H1 (cell line): ENCODE data around the gene SATB2. TPM values are rescaled to one million over a fixed set of nuclear protein-coding genes. Genes with fewer than 3 reads are reported as not detected.

Experiments
- EGR1 ChIP-seq: IDR thresholded peaks from 2 replicates; pipeline ENCODE4 v1.6.1; 2011; ENCODE audit warnings: low read depth, low read length, borderline replicate concordance
- HDAC2 ChIP-seq, 2 experiments: fragments of 300-600 bp in 1 of 2; sonication (generic) in 1 of 2; IDR thresholded peaks; 2 replicates each; pipeline ENCODE4 v1.6.1; 2011 to 2012; ENCODE audit warnings: low read depth in 2 of 2, low read length in 2 of 2, mild to moderate bottlenecking in 2 of 2, moderate library complexity in 2 of 2, borderline replicate concordance in 1 of 2, inconsistent platforms in 1 of 2
- RNF2 ChIP-seq: fragments of 200-900, 300-1000 bp; sonication (generic); IDR thresholded peaks from 2 replicates; pipeline ENCODE4 v1.7.1; 2016; ENCODE audit warnings: borderline replicate concordance, low read depth, mild to moderate bottlenecking, antibody characterized with exemption, low read length; ENCODE audit not compliant: poor library complexity, severe bottlenecking; ENCODE audit errors: missing control alignments
- SUZ12 ChIP-seq: fragments of 200-600 bp; sonication (generic); IDR thresholded peaks from 2 replicates; pipeline ENCODE4 v1.6.1; 2012; ENCODE audit warnings: mild to moderate bottlenecking, inconsistent platforms, low read length, moderate library complexity, mixed read lengths
- YY1 ChIP-seq: IDR thresholded peaks from 2 replicates; pipeline ENCODE4 v1.6.1; 2011; ENCODE audit warnings: low read depth, mild to moderate bottlenecking, low read length
- polyA plus RNA-seq, 7 experiments: library from polyadenylated mRNA; depleted of rRNA in 3 of 7; stranded (reverse) in 5 of 7; unstranded in 2 of 7; fragments of >200 nt in 5 of 7; fragments of 200-250 nt in 2 of 7; gene quantifications; 1 replicate in 5 of 7; 2 replicates in 1 of 7; 4 replicates in 1 of 7; pipeline versions ENCODE4 v1.2.1 to v1.2.3, GENCODE V29; 2011 to 2013; ENCODE audit warnings: missing spikeins in 2 of 7, mixed read lengths in 2 of 7
- total RNA-seq: library from RNA; stranded (reverse); fragmentation: NEBNext Ultra II Directional; extraction: Animal tissue kit (Norgen Biotek cat#: 25700); gene quantifications from 2 replicates; pipeline ENCODE4 v1.2.1, GENCODE V29; 2021

Gene SATB2
- total and polyA plus RNA-seq, 2 of the 8 experiments (the other 6 are each of a cell fraction or from before 2014, with no cell fraction given): 1.3 to 5.7 TPM

DNA sequence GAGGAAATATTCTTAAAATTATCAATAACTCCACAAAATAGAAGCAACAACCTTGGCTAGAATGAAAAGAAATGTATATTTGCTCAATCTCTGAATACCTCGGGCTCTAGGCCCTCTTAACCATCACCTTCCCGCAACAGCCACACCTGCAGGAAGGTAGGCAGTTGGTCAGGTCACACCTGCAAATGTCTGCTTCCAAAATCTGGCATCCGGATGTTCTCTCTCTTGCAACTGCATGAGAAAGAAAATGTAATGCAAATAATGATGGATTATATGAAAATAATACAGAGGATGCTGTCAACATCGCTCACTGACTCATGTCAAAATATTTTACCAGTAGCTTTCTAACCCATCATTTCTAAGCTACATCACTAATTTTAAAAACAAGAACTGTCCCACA is 148.3 kb downstream of the SATB2 start (continued):
- TF ChIP-seq YY1 (no peak), EGR1 (no peak), RNF2 (no peak), SUZ12 (no peak), HDAC2 (IDR thresholded peaks at IDR 0.05; ENCODE audit: borderline replicate concordance in 1 of 2, low read depth in 2 of 2, low read length in 2 of 2) (no peak)
- TF ChIP-seq, all 59 proteins: peak for 0
